NK-92 (cell line): ENCODE measurements around the gene DUSP28.
"Not testable (repeated sequence)": the region's sequence is repeated elsewhere in the genome, so short reads cannot be mapped to it uniquely, and the experiment has no call there.

Experiments
- DNase-seq: peaks from one replicate; lab custom pipeline; 2025; ENCODE audit not compliant: unreplicated experiment; lab: John Stamatoyannopoulos, UW

The DUSP28 gene

DNA sequence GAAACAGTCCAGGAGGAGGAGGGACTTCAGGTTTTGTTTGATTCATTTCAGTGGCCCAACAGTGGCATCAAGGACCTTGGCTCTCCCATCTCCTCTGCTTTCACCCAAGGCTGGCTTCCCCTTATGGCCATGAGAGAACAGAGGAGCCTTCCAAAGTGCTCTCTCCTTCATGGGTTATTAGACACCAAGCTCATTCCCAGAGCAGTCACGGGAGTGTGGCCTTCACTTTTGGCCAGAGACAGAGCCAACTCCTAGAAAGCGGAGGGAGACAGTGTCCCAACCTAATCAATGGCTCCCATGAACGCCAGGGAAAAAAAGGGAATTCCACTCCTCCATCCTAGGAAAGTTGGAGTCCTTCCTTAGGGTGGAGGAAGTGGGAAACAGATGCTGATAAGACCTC lies 871 bp upstream of the DUSP28 start:
- DNase-seq: no peak

DNA sequence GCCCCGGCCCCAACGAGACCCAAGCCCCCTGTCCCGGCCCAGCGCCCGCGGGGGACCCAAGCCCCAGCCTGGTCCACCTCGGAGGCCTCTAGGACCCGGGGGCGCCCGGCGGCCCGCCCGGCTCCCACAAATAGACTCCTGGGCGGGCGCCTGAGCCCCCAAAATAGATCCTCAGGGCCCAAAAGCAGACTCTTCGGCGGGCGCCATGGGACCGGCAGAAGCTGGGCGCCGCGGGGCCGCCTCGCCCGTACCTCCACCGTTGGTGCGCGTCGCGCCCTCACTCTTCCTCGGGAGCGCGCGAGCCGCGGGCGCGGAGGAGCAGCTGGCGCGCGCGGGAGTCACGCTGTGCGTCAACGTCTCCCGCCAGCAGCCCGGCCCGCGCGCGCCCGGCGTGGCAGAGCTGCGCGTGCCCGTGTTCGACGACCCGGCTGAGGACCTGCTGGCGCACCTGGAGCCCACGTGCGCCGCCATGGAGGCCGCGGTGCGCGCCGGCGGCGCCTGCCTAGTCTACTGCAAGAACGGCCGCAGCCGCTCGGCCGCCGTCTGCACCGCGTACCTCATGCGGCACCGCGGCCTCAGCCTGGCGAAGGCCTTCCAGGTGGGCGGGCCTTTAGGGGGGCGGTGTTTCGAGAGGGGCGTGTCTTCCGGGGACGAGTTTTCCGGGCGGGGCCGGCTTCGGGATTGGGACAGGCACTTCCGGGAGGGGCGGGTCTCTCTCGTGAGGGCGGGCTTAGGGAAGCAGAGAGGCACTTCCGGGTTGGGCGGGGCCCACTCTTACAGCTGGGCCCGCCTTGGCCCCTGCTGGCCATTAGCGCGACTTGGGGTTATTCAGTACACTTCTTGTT lies 545 bp downstream of the DUSP28 start:
- peak; percentile 91 for DNase-seq

DNA sequence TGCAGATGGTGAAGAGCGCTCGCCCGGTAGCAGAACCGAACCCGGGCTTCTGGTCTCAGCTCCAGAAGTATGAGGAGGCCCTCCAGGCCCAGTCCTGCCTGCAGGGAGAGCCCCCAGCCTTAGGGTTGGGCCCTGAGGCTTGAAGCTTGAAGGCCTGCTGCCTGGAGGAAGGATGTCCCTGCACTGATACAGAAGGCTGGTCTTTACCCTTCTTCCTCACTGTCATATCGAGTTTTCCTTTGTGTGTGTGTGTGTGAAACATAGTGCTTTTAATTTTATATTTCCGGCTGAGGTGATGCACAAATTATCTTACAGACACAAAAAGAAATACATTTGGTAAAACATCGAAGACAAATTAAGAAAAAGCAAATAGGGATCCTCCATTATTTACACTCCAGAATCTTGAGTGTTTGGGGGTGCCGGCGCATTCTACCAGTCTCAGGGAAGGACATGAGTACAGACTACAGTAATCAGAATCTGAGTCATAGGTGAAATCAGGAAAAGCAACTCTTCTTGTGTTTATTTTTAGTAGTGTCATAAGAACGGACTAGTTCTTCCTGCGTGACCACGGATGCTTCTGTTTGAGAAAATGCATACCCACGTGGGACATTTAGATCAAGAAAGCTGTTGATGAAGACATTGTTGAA lies 1.3 kb downstream of the DUSP28 start:
- no peak for DNase-seq

DNA sequence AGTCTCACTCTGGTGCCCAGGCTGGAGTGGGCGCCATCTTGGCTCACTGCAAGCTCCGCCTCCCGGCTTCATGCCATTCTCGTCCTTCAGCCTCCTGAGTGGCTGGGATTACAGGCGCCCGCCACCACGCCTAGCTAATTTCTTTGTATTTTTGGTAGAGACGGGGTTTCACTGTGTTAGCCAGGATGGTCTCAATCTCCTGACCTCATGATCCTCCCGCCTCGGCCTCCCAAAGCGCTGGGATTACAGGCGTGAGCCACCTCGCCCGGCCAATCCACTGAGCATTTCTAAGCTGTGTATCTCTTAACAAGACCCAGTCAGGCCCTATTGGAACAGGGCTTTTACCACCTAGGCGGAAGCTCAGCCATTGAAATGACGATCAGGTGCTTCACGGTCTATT lies 3.1 kb downstream of the DUSP28 start:
- DNase-seq: not testable (repeated sequence)

DNA sequence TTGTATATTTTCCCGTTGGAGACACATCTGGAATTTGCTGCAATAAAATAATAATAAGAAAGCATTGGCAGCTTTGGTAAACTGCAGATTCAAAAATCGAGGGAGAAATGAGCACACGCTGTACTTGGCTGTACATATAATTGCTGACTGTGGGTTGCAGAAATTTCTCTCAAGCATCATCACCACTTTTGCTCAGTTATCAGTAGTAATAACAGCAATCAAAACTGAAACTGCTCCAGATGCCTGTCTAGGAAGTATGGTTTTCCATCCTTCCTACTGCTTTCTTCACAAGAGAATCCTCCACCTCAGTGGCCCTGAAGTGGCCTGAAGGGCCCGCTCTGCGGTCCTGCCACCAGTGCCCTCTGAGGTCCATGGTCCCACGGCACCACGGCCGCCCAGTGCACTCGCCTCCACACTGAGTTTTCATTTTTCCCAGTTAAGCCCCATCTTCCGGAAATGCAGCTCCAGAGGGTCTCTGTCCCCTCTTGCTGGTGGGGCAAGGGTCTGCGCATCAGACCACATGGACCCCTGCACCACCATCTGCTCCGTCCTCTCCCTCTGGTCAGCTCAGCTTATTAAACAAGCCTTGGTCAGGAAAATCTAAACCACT lies 3.9 kb downstream of the DUSP28 start:
- DNase-seq: no peak

DNA sequence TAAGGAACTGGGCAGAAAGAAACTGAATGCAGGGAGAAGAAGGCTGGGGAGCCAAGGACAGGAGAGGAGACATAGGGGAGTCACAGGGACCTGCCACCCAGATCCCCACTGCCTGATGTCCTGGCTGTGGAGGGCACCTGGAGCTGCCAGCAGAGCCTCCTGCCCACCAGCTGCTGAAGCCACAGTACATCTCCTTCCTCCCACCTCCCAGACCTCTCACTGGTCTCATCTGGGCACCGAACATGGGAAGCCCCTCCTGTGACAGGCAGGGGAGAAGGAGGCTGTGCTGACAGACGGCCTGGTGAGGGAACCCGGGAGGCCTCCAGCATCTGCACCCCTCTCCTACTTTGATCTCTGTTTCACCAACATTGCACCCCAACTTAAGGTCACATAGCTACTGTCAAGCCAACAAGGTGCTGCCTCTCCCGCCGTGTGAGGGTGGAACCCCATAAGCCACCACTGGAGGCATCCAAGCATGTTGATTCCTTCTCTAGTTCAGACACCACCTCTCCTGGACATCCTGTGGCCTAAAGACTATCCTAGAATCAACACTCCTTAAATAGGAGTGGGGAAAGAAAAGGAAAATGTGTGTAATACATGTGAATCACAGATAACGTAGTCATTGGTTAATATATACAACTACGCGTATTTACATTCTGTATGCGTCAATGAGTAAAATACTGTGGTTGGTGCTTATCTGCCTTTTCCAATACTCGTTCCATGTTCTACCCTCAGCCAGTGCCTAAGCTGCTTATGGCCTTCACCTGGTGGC lies 4.6 kb downstream of the DUSP28 start:
- no peak for DNase-seq

DNA sequence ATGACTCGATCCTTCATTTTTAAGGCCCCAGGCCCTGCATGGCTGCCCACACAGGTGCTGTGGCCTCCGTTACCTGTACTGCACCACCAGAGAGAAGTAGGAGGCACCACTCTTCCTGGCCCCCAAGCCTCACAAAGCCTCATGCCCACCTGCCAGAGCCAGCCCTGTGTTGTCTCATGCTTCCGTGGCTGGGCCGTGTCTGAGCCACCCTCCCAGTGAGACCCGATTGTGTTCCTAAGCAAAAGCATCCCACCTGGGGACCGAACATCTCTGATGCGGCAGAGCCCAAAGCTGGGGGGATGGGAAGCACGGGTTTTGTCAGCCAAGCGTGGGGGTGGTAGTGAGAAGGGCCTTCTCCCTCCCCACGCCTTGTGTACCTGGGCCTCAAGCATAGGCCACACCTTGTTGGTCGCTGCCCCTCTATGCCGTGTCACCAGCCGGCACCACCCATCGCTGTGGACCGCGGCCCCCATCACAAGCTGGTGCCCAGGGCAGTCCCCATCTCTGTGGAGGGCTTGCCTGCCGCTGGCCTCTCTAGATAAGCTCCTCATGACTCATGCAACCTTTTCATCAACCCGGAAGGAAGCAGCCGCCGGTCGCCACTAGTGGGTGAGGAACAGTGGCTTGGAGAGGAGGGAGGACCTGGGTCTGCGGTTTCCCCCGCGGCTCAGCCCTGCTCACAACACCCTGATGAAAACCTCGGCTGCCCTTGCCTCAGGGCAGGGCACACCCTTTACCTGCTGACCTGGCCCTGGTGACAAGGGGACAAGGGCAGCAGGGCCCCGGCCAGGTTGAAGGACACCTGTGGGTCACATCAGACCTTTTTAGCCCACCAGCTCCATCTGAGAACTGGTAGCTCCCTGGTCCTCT lies 5.4 kb downstream of the DUSP28 start:
- DNase-seq: peak; percentile 59

DNA sequence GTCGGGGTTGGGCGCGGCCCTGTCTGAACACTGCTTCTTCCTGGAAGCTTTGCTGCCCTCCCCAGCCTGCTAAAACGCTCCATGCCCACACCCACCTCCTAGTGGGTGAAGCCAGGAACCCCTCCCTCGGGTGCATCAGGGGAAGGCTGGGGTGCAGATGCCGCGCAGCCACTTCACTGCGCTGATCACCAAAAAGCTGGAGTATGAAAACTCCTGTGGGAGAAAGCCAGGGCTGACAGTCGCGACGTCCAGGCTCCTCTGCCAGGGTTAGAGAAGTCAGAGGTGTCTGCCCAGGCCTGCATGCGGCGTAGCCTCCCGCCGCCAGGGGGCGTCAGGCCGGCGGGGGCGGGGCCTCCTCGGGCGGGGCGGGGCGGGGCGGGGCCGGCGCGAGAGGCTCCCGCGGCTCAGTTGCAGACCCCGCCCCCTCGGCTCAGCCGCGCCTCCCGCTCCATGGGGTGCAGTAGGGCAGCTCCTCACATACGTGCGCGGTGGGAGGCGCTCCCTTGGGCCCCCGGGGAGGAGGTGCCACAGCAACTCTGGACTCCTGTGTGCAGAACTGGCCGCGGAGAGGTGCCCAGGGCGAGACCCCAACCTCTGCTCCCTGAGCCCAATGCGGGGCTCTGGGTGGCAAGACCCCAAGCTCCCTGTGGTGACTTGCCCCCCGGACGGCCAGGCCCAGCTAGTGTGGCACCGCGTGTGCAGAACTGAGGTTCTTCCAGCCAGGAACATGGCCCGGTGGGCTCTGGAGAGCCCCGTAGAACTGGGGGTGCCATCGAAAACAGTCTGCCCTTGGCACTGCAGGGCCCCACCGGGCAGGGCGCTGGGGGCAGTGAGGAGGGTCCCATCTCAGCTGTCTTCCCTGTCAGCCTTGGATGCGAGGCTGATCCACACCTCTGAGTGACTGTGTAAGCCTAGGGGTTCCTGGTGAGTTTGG lies 6.3 kb downstream of the DUSP28 start:
- DNase-seq: peak; percentile 76

DNA sequence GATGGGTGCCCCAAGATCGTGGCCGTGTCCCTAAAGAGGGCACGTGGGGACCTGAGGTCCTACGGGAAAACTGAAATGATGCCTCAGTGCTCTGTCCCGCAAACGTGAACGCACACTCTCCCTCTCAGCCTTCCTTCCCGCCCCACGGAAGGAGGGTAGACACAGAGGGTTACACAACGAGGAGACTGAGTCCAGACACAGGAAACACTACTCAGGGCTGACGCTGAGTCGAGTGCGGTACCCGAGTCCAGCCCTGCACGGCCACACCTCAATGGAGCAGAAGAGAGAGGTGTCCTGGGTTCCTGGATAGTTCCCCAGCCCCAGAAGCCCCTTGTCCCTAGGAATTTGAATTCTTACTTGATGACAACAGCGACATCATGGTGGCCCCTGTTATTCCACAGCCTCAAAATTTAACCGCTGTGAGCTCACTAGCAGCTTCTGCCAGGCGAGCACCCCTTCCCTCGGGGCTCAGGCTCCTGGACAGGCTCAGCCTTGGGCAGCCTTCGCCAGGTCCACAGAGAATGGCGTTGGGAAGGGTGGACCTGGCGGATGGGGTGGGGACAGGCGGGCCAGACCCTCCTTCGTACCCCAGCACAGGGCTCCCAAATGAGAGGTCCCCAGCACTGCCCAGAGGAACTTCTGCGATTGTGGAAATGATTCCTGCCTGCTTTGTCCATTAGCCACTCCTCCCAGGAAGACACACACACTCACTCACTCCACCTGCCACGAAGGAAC lies 7.1 kb downstream of the DUSP28 start:
- no peak for DNase-seq

DNA sequence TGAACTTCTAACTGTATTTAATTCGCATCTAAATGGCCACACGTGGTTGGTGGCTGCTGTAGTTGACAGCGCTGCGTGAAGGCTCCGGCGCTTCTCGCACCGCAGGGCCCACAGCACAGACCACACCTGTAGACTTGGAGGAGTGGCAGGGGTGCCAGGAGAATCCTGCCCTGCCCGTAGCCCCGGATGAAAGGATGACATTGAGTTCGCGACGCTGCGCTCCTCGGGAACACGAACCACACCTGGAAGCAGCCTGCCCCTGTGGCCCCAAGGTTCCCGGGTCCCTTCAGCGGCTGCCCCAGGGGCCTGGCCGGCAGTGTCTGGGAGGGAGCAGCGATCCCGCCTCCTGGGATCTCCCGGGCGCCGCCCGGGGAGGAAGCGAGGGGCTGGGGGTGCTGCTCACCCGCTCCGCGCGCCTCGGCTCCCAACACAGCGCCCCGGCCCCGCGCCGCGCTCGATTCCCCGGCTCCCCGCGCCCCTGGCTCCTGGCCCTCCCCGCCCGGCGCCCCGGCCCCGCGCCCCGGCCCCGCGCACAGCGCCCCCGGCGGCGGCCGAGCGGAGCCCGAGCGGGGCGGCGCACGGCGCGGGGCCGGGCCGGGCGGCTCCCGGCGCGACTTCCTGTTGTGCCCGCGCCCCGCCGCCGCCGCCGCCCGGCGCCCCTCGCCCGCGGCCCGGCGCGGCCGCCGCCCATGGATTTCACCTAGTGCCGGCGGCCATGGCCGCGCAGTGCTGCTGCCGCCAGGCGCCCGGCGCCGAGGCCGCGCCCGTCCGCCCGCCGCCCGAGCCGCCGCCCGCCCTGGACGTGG lies 7.9 kb downstream of the DUSP28 start, which contains the start of gene RNPEPL1:
TSS of gene RNPEPL1 (plus strand) at position 613 of the 806 bp plus-strand sequence. CDS start at position 716, 103 bp downstream.
- no peak for DNase-seq

DNA sequence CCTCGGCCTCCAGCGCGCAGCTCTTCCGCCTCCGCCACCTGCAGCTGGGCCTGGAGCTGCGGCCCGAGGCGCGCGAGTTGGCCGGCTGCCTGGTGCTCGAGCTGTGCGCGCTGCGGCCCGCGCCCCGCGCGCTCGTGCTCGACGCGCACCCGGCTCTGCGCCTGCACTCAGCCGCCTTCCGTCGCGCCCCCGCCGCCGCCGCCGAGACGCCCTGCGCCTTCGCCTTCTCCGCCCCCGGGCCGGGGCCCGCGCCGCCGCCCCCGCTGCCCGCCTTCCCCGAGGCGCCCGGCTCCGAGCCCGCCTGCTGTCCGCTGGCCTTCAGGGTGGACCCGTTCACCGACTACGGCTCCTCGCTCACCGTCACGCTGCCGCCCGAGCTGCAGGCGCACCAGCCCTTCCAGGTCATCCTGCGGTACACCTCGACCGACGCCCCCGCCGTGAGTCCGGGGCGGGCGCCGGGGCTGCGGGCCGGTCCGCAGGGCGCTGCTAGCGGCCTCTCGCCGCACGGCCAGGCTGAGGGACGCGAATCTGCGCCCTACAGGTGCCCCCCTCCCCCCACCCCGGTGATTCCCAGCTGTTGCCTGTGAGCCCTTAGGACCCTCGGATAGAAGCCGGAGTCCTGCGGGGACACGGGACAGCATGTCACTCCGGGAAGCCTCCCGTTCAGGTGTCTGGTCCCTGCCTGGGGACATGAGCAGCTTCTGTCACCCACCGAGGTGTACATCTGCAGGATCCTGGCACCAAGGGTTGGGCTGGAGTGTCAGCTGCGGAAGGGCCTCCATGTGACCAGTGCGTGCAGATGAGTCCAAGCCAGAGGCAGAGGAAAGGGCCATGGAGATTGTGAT lies 8.7 kb downstream of the DUSP28 start:
- DNase-seq: no peak

DNA sequence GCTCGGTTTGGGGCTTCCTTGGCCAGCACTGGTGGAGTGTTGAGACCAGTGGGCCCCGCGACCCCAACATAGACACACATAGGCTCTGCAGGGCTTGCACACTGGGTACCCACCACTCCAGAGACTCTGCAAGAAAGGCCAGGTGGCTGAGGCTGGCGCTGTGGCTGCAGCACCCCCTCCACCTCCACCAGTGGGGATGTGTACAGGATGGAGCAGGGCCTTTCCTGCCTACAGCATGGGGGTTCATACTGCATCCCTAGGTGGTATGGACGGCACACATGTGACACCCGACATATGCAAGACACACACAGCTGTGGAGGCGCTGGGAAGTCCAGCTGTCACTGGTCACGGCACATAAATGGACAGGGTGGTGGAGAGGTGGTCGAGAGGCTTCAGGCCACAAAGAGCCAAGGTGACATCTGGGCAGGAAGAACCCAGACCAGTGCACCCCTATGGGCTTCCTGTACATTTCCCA lies 9.4 kb downstream of the DUSP28 start:
- no peak for DNase-seq

DNA sequence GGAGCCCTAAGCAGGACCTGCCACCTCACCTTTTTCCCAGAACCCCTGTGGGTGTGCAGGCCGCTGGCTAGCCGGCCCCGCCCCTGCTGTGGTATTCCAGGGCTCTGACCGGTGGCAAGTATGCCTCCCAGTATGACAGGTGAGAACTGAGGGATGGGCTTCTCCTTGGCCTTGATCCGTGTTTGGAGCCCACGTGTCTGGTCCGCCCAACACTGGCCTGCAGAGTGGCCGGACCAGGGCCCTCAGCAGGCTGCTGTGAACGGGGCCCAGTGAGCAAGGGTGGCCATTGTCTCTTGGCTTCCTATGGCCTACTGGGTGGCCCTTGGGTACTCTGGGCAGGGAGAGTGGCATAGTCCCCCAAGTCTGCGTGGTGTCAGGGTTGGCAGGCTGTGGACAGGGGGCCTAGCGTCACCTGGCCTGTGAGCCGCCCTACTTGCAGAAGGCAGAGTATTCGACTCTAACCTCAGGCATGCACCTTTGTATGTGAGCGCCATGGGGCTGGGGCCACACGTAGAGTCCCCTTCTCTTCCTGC lies 9.9 kb downstream of the DUSP28 start:
- no peak for DNase-seq

DNA sequence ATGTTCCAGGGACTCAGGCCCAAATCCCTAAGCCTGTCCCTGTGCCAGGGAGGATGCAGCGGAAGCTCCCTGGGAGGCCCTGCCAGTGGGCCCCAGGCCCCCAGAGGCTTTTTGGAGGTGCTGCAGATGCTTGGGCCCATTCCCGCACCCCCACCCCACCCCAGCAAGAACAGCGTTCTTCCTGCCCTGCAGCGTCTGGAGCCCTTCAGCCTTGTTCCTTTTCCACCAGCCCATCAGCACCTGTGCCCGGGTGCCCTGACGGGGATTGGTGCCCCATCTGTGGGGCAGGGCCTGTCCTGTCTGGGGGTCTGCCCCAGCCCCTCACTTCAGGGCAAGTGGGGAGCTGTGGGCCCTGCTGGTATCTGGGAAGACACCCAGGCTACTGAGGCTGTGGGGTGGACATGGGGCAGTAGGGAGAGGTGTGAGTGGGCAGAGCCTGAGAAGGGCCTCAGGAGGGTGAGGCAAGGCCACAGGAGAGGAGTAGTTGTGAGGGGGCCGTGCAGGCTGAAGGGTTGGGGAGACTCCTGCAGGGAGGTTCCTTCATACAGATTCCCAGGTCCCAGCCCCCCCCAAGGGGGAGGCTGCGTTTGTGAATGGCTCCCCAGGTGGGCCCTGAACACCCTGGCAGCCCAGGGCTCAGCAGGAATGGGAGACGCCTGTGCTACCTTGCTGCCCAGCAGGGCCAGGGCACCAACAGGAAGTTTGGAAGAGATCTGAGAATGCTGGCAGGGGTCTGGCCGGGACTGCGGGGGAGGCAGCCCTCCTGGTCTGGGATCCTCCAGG lies 10.6 kb downstream of the DUSP28 start:
- no peak for DNase-seq

DNA sequence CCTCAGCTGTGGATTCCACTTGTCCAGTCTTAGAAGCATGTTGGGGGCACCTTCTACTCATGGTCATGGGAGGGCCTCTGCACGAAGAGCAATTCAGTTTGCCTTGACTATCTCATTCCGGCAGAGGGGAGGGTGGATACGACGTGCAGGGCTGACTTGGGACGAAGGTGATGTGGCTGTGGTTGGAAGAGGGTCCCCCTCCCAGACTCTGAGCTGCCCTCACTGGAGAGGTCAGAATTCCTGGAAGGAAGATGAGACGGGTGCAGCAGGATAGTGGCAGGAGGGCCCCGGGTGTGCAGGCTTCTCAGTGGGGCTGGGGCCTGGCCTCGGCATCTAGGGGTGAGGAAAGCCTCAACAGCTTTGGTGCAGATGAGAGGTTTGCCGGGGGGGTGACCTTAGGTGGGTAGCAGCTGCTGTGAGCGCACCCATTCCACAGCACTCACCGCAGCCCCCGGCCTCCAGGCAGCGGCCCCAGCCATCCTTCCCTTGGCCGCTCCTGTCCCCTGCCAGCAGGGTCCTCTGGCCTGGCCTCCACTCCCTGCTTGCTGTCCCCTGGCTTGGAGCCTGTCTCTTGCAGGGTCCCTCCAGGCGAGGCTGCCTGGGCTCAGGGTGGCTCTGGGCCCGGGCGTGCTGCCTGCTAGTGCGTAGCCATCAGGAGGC lies 11.3 kb downstream of the DUSP28 start:
- no peak for DNase-seq
